Neural cell (in vitro differentiated cells): Measurements from ENCODE around the gene GZMH. TPM values are rescaled to one million over a fixed set of nuclear protein-coding genes. Genes with fewer than 3 reads are reported as not detected.

Experiments
- H2AFZ ChIP-seq: fragments of 200-600, 300-800 bp; sonication (generic), shearing (Covaris generic); 2 replicates; pipeline ENCODE4 v1.6.0; 2014; ENCODE audit warnings: low read depth, mild to moderate bottlenecking, antibody characterized with exemption, low read length, moderate library complexity
- H3F3A ChIP-seq: fragments of 200-600 bp; shearing (Covaris generic); 2 replicates; pipeline ENCODE4 v1.6.1; 2016; ENCODE audit warnings: mild to moderate bottlenecking, moderate library complexity, mixed read lengths, antibody characterized with exemption, low read length; ENCODE audit not compliant: insufficient read depth, poor library complexity, severe bottlenecking
- H3K27ac ChIP-seq: fragments of 200-600, 300-800 bp; sonication (generic), shearing (Covaris generic); 2 replicates; pipeline ENCODE4 v1.5.1; 2014; ENCODE audit warnings: mild to moderate bottlenecking, low read length, moderate library complexity
- H3K27me3 ChIP-seq: fragments of 300-800, 200-600 bp; sonication (generic), shearing (Covaris generic); 2 replicates; pipeline ENCODE4 v1.6.0; 2014; ENCODE audit warnings: mild to moderate bottlenecking, low read depth, low read length, moderate library complexity; ENCODE audit not compliant: insufficient read depth
- H3K36me3 ChIP-seq: fragments of 300-800, 200-600 bp; sonication (generic), shearing (Covaris generic); 2 replicates; pipeline ENCODE4 v1.5.1; 2014; ENCODE audit warnings: mild to moderate bottlenecking, antibody characterized with exemption, low read length, moderate library complexity; ENCODE audit not compliant: insufficient read depth
- H3K4me2 ChIP-seq: fragments of 300-800, 200-600 bp; sonication (generic), shearing (Covaris generic); 2 replicates; pipeline ENCODE4 v1.6.0; 2014; ENCODE audit warnings: mild to moderate bottlenecking, low read length
- H3K4me3 ChIP-seq: fragments of 300-800, 200-600 bp; sonication (generic), shearing (Covaris generic); 2 replicates; pipeline ENCODE4 v1.5.1; 2014; ENCODE audit warnings: mild to moderate bottlenecking, low read length, moderate library complexity
- H3K79me2 ChIP-seq: fragments of 200-600 bp; shearing (Covaris generic); replicated peaks from 2 replicates; pipeline ENCODE4 v1.6.0; 2014; ENCODE audit warnings: mild to moderate bottlenecking, low read length, moderate library complexity; ENCODE audit not compliant: insufficient read depth
- H3K9ac ChIP-seq: fragments of 300-800, 200-600 bp; sonication (generic), shearing (Covaris generic); 2 replicates; pipeline ENCODE4 v1.6.1; 2016; ENCODE audit warnings: mild to moderate bottlenecking, low read length, mixed read lengths
- H3K9me2 ChIP-seq: fragments of 200-600 bp; shearing (Covaris generic); 2 replicates; pipeline ENCODE4 v1.6.1; 2016; ENCODE audit warnings: mild to moderate bottlenecking, low read length, mixed read lengths; ENCODE audit not compliant: insufficient read depth
- H3K9me3 ChIP-seq: fragments of 200-600, 300-800 bp; sonication (generic), shearing (Covaris generic); 2 replicates; pipeline ENCODE4 v1.6.1; 2016; ENCODE audit warnings: mild to moderate bottlenecking, mixed run types, low read length, moderate library complexity, mixed read lengths
- H4K20me1 ChIP-seq: fragments of 200-600 bp; shearing (Covaris generic); 2 replicates; pipeline ENCODE4 v1.6.1; 2016; ENCODE audit warnings: mild to moderate bottlenecking, mixed run types; ENCODE audit not compliant: insufficient read depth
- CTCF ChIP-seq: fragments of 450-650 bp; IDR thresholded peaks from 2 replicates; pipeline ENCODE4 v1.5.1; 2014; ENCODE audit warnings: antibody characterized with exemption, mild to moderate bottlenecking, moderate library complexity; ENCODE audit not compliant: poor library complexity, severe bottlenecking
- EP300 ChIP-seq: fragments of 450-650 bp; conservative IDR thresholded peaks from 2 replicates; pipeline ENCODE4 v1.6.1; 2014; ENCODE audit warnings: antibody characterized with exemption, mild to moderate bottlenecking, moderate library complexity; ENCODE audit not compliant: poor library complexity, severe bottlenecking
- EZH2 ChIP-seq: fragments of 200-600, 300-800 bp; shearing (Covaris generic), sonication (generic); IDR thresholded peaks from 2 replicates; pipeline ENCODE4 v1.6.1; 2014; ENCODE audit warnings: antibody characterized with exemption, low read length, borderline replicate concordance, mild to moderate bottlenecking; ENCODE audit not compliant: insufficient read depth, poor library complexity, severe bottlenecking
- MXI1 ChIP-seq: fragments of 450-650 bp; conservative IDR thresholded peaks from 2 replicates; pipeline ENCODE4 v1.6.1; 2014; ENCODE audit warnings: antibody characterized with exemption, mild to moderate bottlenecking; ENCODE audit not compliant: poor library complexity, severe bottlenecking
- POLR2AphosphoS5 ChIP-seq: IDR thresholded peaks from 2 replicates; pipeline ENCODE4 v1.6.1; 2012
- RAD21 ChIP-seq: fragments of 450-650 bp; conservative IDR thresholded peaks from 2 replicates; pipeline ENCODE4 v1.6.1; 2014; ENCODE audit warnings: antibody characterized with exemption, mild to moderate bottlenecking, moderate library complexity
- REST ChIP-seq: IDR thresholded peaks from 2 replicates; pipeline ENCODE4 v1.6.1; 2012; ENCODE audit warnings: borderline replicate concordance
- SMC3 ChIP-seq: fragments of 450-650 bp; conservative IDR thresholded peaks from 2 replicates; pipeline ENCODE4 v1.6.1; 2014; ENCODE audit warnings: antibody characterized with exemption, mild to moderate bottlenecking, moderate library complexity; ENCODE audit not compliant: poor library complexity
- TAF1 ChIP-seq: IDR thresholded peaks from 2 replicates; pipeline ENCODE4 v1.6.1; 2012; ENCODE audit warnings: low read depth
- polyA plus RNA-seq: library from polyadenylated mRNA; depleted of rRNA; stranded (reverse); fragments of >200 nt; gene quantifications from 2 replicates; pipeline ENCODE4 v1.2.3, GENCODE V29; 2014

Gene GZMH
- polyA plus RNA-seq, 1 donor from 2014 or later = not detected

- H3K27me3 ChIP-seq = no peaks in the 10 kb centered on the region
- no peak within 1 kb of the TSS for H3K4me2 ChIP-seq
- no peaks in the 10 kb centered on the region for H3K36me3 ChIP-seq
- no peak within 1 kb of the TSS for H3K9ac ChIP-seq
- no peaks in the 10 kb centered on the region for H4K20me1 ChIP-seq
- no peaks in the 10 kb centered on the region for H3F3A ChIP-seq
- no peaks in the 10 kb centered on the region for H3K9me3 ChIP-seq
- H3K79me2 ChIP-seq = no peaks in the 10 kb centered on the region
- no peak within 1 kb of the TSS for H2AFZ ChIP-seq
- no peak within 1 kb of the TSS for H3K27ac ChIP-seq
- no peak within 1 kb of the TSS for H3K4me3 ChIP-seq
- H3K9me2 ChIP-seq = no peaks in the 10 kb centered on the region
- TF ChIP-seq CTCF (no peak), TAF1 (no peak), REST (no peak), EZH2 (no peak), SMC3 (no peak), POLR2AphosphoS5 (no peak), EP300 (no peak), RAD21 (no peak), MXI1 (no peak)
Observed at GRCh38 chr14:24634158-24634557, 24.7 kb upstream of the GZMH start, which contains the start of gene GZMB. Gene GZMB (minus strand): TSS chr14:24634190. CDS start chr14:24634160, 30 bp downstream.

DNA sequence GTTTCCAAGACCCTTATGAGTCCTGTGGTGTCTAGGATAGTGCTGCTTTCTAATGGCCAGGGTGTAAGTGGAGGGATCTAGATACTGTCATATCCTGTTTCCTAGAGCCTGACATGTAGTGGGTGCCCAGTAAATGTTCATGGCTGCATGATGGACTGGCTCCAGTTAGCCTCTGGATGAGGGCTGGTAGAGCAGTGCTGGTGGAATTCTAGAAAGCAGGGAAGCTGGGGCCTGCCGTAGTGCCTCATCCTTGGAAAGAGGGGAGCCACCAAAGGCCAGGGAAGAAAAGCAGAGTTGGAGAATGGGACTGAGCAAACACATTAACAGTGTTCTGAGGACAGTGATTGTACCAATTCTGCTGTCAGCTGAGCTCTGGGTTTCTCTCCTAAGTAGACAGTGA, 23.9 kb upstream of the GZMH start:
- no peak for TF ChIP-seq SMC3
- no peak for TF ChIP-seq EP300
- TF ChIP-seq RAD21 = no peak
- TF ChIP-seq CTCF = no peak
- TF ChIP-seq EZH2 = no peak
- no peak for TF ChIP-seq POLR2AphosphoS5
- no peak for TF ChIP-seq MXI1
- no peak for TF ChIP-seq TAF1
- no peak for TF ChIP-seq REST
- Histone ChIP-seq H3F3A (no peaks in the 10 kb centered on the region), H3K4me3 (no peak overlapping the region), H3K9me2 (no peaks in the 10 kb centered on the region), H4K20me1 (no peaks in the 10 kb centered on the region), H3K36me3 (no peaks in the 10 kb centered on the region), H3K4me2 (no peak overlapping the region), H3K27me3 (no peaks in the 10 kb centered on the region), H3K27ac (no peak overlapping the region), H3K9ac (no peak overlapping the region), H3K79me2 (no peaks in the 10 kb centered on the region), H2AFZ (no peak overlapping the region), H3K9me3 (no peaks in the 10 kb centered on the region)
